ENCODE measurements around the gene CHSY1. TPM values are rescaled to one million over a fixed set of nuclear protein-coding genes. Genes with fewer than 3 reads are reported as not detected.

Gene CHSY1
- total and polyA plus RNA-seq, 2 of the 4 experiments (the other 2 are of a cell fraction): 40.9 to 53.2 TPM

DNA sequence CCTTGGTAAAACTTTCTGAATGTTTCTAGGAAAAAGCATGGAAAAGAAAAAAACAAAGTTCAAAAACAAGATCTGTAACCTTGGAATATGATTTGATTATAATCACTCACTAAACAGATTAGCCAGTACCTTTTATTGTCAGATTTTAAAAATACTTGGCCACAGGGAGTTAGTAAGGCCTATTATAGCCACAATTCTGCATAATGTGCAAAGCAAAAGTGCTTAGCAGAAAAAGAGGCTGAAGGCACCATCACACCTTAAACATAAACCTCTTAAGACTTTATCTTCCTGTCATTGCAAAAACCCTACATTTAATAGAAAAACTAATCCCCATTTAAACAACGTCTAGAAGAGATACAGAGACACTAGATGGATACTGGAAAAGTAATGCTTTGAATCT is 41.8 kb downstream of the CHSY1 start:
- Histone ChIP-seq H3K4me1 (ENCODE audit: control insufficient read depth, insufficient read depth, low read length) (peaks cover 11% of the 10 kb centered on the region), H3K4ac (ENCODE audit: low read depth, low read length) (no peak overlapping the region), H3K79me1 (ENCODE audit: low read depth in 1 of 2, low read length in 2 of 2) (peaks cover 0 to 58% of the 10 kb centered on the region in 2 experiments; a peak in 2 of 4 replicates), H3K36me3 (ENCODE audit: control insufficient read depth, insufficient read depth, low read length) (peaks cover 10% of the 10 kb centered on the region), H3K14ac (replicated peaks; ENCODE audit: low read depth, low read length) (no peak overlapping the region), H2BK15ac (ENCODE audit: low read depth, low read length) (no peak overlapping the region), H2BK20ac (ENCODE audit: low read depth, low read length) (no peak overlapping the region), H3K56ac (ENCODE audit: extremely low read depth, insufficient read depth, low read length) (no peak overlapping the region), H3K4me3 (ENCODE audit: insufficient read depth, low read depth, low read length) (no peak overlapping the region), H3K9me3 (ENCODE audit: control insufficient read depth, insufficient read depth, low read length) (no peaks in the 10 kb centered on the region), H3K9ac (ENCODE audit: low read depth, low read length) (no peak overlapping the region), H4K8ac (ENCODE audit: low read depth in 2 of 2, low read length in 2 of 2) (no peak overlapping the region), H3K27me3 (ENCODE audit: control insufficient read depth, insufficient read depth, low read length) (no peaks in the 10 kb centered on the region), H3K23ac (ENCODE audit: low read depth, low read length) (no peak overlapping the region), H3K27ac (ENCODE audit: insufficient read depth, low read length) (no peak overlapping the region), H2AFZ (replicated peaks; ENCODE audit: low read length, poor library complexity) (no peak overlapping the region), H4K91ac (ENCODE audit: insufficient read depth, low read depth, low read length) (no peak overlapping the region), H3K4me2 (ENCODE audit: low read depth, low read length) (no peak overlapping the region), H4K20me1 (ENCODE audit: insufficient read depth, low read length) (peaks cover 72% of the 10 kb centered on the region), H2BK5ac (ENCODE audit: low read depth, low read length, poor library complexity, severe bottlenecking) (no peak overlapping the region), H2AK9ac (replicated peaks; ENCODE audit: low read depth, low read length, poor library complexity) (no peak overlapping the region), H4K5ac (ENCODE audit: low read depth, low read length) (no peak overlapping the region), H2AK5ac (ENCODE audit: low read depth, low read length) (no peak overlapping the region), H3K9me1 (ENCODE audit: insufficient read depth, low read length) (peaks cover 7% of the 10 kb centered on the region), H2BK120ac (ENCODE audit: low read depth, low read length) (no peak overlapping the region), H3K18ac (ENCODE audit: low read depth, low read length) (no peak overlapping the region)
- TF ChIP-seq MAFK (IDR thresholded peaks at IDR 0.05; ENCODE audit: low read depth, low read length) (no peak), RFX5 (IDR thresholded peaks at IDR 0.05; ENCODE audit: low read depth, low read length) (no peak), CEBPB (IDR thresholded peaks at IDR 0.05; ENCODE audit: low read depth, low read length) (no peak), SMC3 (IDR thresholded peaks at IDR 0.05; ENCODE audit: low read depth, low read length) (no peak), MXI1 (IDR thresholded peaks at IDR 0.05; ENCODE audit: borderline replicate concordance, low read depth, low read length) (no peak), POLR2A (IDR thresholded peaks at IDR 0.05; ENCODE audit: low read depth, low read length) (no peak), RAD21 (IDR thresholded peaks at IDR 0.05; ENCODE audit: low read length) (no peak), CHD1 (IDR thresholded peaks at IDR 0.05; ENCODE audit: low read depth, low read length) (no peak), USF2 (IDR thresholded peaks at IDR 0.05; ENCODE audit: low read depth, low read length) (no peak), BHLHE40 (IDR thresholded peaks at IDR 0.05; ENCODE audit: low read depth, low read length) (no peak), RCOR1 (IDR thresholded peaks at IDR 0.05; ENCODE audit: insufficient replicate concordance, low read length) (no peak), FOS (IDR thresholded peaks at IDR 0.05; ENCODE audit: low read depth, low read length) (no peak), MAZ (IDR thresholded peaks at IDR 0.05; ENCODE audit: borderline replicate concordance, low read depth, low read length) (no peak), NFE2L2 (IDR thresholded peaks at IDR 0.05; ENCODE audit: low read depth, low read length) (no peak)
- TF ChIP-seq, protein P1, sequence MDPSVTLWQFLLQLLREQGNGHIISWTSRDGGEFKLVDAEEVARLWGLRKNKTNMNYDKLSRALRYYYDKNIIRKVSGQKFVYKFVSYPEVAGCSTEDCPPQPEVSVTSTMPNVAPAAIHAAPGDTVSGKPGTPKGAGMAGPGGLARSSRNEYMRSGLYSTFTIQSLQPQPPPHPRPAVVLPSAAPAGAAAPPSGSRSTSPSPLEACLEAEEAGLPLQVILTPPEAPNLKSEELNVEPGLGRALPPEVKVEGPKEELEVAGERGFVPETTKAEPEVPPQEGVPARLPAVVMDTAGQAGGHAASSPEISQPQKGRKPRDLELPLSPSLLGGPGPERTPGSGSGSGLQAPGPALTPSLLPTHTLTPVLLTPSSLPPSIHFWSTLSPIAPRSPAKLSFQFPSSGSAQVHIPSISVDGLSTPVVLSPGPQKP (IDR thresholded peaks at IDR 0.05; ENCODE audit: borderline replicate concordance, low read depth, low read length): no peak
- TF ChIP-seq, protein P2, sequence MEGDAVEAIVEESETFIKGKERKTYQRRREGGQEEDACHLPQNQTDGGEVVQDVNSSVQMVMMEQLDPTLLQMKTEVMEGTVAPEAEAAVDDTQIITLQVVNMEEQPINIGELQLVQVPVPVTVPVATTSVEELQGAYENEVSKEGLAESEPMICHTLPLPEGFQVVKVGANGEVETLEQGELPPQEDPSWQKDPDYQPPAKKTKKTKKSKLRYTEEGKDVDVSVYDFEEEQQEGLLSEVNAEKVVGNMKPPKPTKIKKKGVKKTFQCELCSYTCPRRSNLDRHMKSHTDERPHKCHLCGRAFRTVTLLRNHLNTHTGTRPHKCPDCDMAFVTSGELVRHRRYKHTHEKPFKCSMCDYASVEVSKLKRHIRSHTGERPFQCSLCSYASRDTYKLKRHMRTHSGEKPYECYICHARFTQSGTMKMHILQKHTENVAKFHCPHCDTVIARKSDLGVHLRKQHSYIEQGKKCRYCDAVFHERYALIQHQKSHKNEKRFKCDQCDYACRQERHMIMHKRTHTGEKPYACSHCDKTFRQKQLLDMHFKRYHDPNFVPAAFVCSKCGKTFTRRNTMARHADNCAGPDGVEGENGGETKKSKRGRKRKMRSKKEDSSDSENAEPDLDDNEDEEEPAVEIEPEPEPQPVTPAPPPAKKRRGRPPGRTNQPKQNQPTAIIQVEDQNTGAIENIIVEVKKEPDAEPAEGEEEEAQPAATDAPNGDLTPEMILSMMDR (conservative IDR thresholded peaks at IDR 0.05; ENCODE audit: low read depth, low read length): no peak
- DNase-seq (no peak), ATAC-seq (ENCODE audit: low read depth) (no peak)
- no CpG with 5 or more reads among the region's 1 CpG for WGBS, 2 experiments (ENCODE audit: extremely low coverage in 2 of 2, insufficient read length in 1 of 2)
- intact Hi-C loops (cut with micrococcal nuclease) (no loop called here), in situ Hi-C loops (cut with MboI; ENCODE audit: low sequenced_read_pairs) (no loop called here), dilution Hi-C loops (cut with HindIII; ENCODE audit: low sequenced_read_pairs, unreplicated experiment) (no loop called here)
- ChIA-PET POLR2A (ENCODE audit: unreplicated experiment) (no interaction called here), CTCF (no interaction called here)
- no TSS peak for BruUV-seq (replicated peaks)
